GM23338 (cell line): ENCODE results near the gene NXF1. TPM values are rescaled to one million over a fixed set of nuclear protein-coding genes. Genes with fewer than 3 reads are reported as not detected.

Experiments
- ATAC-seq: fragments of 200-7000 bp; cut with Tn5 transposase; 3 replicates; pipeline ENCODE4 v1.9.1; 2020
- DNase-seq: peaks from one replicate; pipeline ENCODE4 v3.0.0-alpha.2; 2015; ENCODE audit warnings: low spot score
- H2AFZ ChIP-seq: fragments of 200-600 bp; sonication (generic); 2 replicates; pipeline ENCODE4 v1.8.0; 2016; ENCODE audit warnings: antibody characterized with exemption, mild to moderate bottlenecking, moderate library complexity
- H3F3A ChIP-seq: fragments of 200-600 bp; sonication (generic); replicated peaks from 2 replicates; pipeline ENCODE4 v1.8.0; 2017; ENCODE audit warnings: antibody characterized with exemption, mixed run types, low read depth
- H3K27ac ChIP-seq: fragments of 200-600 bp; sonication (generic); 2 replicates; pipeline ENCODE4 v1.6.1; 2016; ENCODE audit warnings: low read depth
- H3K27me3 ChIP-seq: fragments of 200-600 bp; sonication (generic); 2 replicates; pipeline ENCODE4 v1.8.0; 2016; ENCODE audit warnings: mild to moderate bottlenecking, mixed run types, moderate library complexity; ENCODE audit not compliant: insufficient read depth
- H3K36me3 ChIP-seq: fragments of 200-600 bp; sonication (generic); 2 replicates; pipeline ENCODE4 v1.8.0; 2016; ENCODE audit warnings: mild to moderate bottlenecking; ENCODE audit not compliant: insufficient read depth
- H3K4me1 ChIP-seq: fragments of 200-600 bp; sonication (generic); 2 replicates; pipeline ENCODE4 v1.8.0; 2016; ENCODE audit warnings: mild to moderate bottlenecking, moderate library complexity; ENCODE audit not compliant: insufficient read depth
- H3K4me2 ChIP-seq: fragments of 200-600 bp; sonication (generic); 2 replicates; pipeline ENCODE4 v1.7.1; 2017; ENCODE audit warnings: mixed run types
- H3K4me3 ChIP-seq: fragments of 200-600 bp; sonication (generic); 2 replicates; pipeline ENCODE4 v1.6.1; 2016; ENCODE audit warnings: mixed run types
- H3K79me2 ChIP-seq: fragments of 200-600 bp; sonication (generic); replicated peaks from 2 replicates; pipeline ENCODE4 v1.8.0; 2017; ENCODE audit warnings: mild to moderate bottlenecking; ENCODE audit not compliant: insufficient read depth
- H3K9me2 ChIP-seq: fragments of 200-600 bp; sonication (generic); 2 replicates; pipeline ENCODE4 v1.8.0; 2017; ENCODE audit not compliant: insufficient read depth
- H4K20me1 ChIP-seq: fragments of 200-600 bp; sonication (generic); replicated peaks from 2 replicates; pipeline ENCODE4 v1.8.0; 2017; ENCODE audit warnings: mild to moderate bottlenecking; ENCODE audit not compliant: insufficient read depth
- H3K27ac Mint-ChIP-seq: 2 replicates; pipeline ENCODE4 v1.8.0; 2020; ENCODE audit warnings: inconsistent platforms, mild to moderate bottlenecking, moderate library complexity, mixed read lengths
- H3K27me3 Mint-ChIP-seq: 3 replicates; pipeline ENCODE4 v1.8.0; 2022; ENCODE audit warnings: low read depth, mild to moderate bottlenecking, moderate library complexity, mixed read lengths, inconsistent platforms; ENCODE audit not compliant: insufficient read depth, poor library complexity
- H3K36me3 Mint-ChIP-seq: 3 replicates; pipeline ENCODE4 v1.8.0; 2021; ENCODE audit warnings: low read depth, mild to moderate bottlenecking, inconsistent platforms, moderate library complexity, mixed read lengths
- H3K4me1 Mint-ChIP-seq: 3 replicates; pipeline ENCODE4 v1.8.0; 2020; ENCODE audit warnings: mild to moderate bottlenecking, inconsistent platforms, mixed read lengths
- H3K4me3 Mint-ChIP-seq: 3 replicates; pipeline ENCODE4 v1.8.0; 2021; ENCODE audit warnings: moderate library complexity, mild to moderate bottlenecking, inconsistent platforms, mixed read lengths
- H3K9me3 Mint-ChIP-seq: 3 replicates; pipeline ENCODE4 v1.8.0; 2020; ENCODE audit warnings: moderate library complexity, mild to moderate bottlenecking, inconsistent platforms, mixed read lengths
- CREB1 ChIP-seq: fragments of 250-450 bp; sonication (Bioruptor Pico); IDR thresholded peaks from 2 replicates; pipeline ENCODE4 v1.5.0; 2020; ENCODE audit warnings: low read depth, mild to moderate bottlenecking, moderate library complexity
- EZH2phosphoT487 ChIP-seq: fragments of 200-600 bp; sonication (generic); IDR thresholded peaks from one replicate; pipeline ENCODE4 v1.8.1; 2018; ENCODE audit warnings: antibody characterized with exemption; ENCODE audit not compliant: unreplicated experiment
- JUNB ChIP-seq: IDR thresholded peaks from one replicate; pipeline ENCODE4 v1.6.1; 2016; ENCODE audit warnings: antibody characterized with exemption; ENCODE audit not compliant: unreplicated experiment
- POLR2AphosphoS5 ChIP-seq: IDR thresholded peaks from 2 replicates; pipeline ENCODE4 v1.6.1; 2016; ENCODE audit warnings: antibody characterized with exemption, low read depth
- STAT1 ChIP-seq: IDR thresholded peaks from one replicate; pipeline ENCODE4 v1.6.1; 2016; ENCODE audit warnings: antibody characterized with exemption; ENCODE audit not compliant: unreplicated experiment
- ZNF331 ChIP-seq: fragments of 250-450 bp; sonication (Bioruptor Pico); IDR thresholded peaks from 2 replicates; pipeline ENCODE4 v1.5.0; 2020; ENCODE audit warnings: low read depth, mild to moderate bottlenecking, moderate library complexity
- long read RNA-seq: library from polyadenylated mRNA; unstranded; transcript quantifications from one replicate; pipeline ENCODE4 v2.0.0, GENCODE V29; 2020; ENCODE audit not compliant: unreplicated experiment
- polyA plus RNA-seq: library from polyadenylated mRNA; unstranded; fragments of >200 nt; fragmentation: Nextera tagmentation; extraction: Ambion mirVana; gene quantifications from 2 replicates; pipeline ENCODE4 v1.2.1, GENCODE V29; 2016
- total RNA-seq: library from RNA; depleted of rRNA; stranded (reverse); fragments of >200 nt; shearing (Covaris generic); gene quantifications from 2 replicates; pipeline ENCODE4 v1.2.3, GENCODE V29; 2014; rRNA removed
- TF ChIP-seq, protein P1 (sequence below), 2 experiments: fragments of 200-600 bp in 1 of 2; sonication (generic) in 1 of 2; conservative IDR thresholded peaks; 2 replicates each; pipeline versions ENCODE4 v1.5.1 to v1.6.1; 2016 to 2017; ENCODE audit warnings: antibody characterized with exemption in 2 of 2, low read depth in 2 of 2, mild to moderate bottlenecking in 2 of 2, moderate library complexity in 1 of 2
- TF ChIP-seq, protein P2 (sequence below): IDR thresholded peaks from 2 replicates; pipeline ENCODE4 v1.6.1; 2016; ENCODE audit warnings: antibody characterized with exemption
- TF ChIP-seq, protein P3 (sequence below): IDR thresholded peaks from one replicate; pipeline ENCODE4 v1.6.1; 2018; ENCODE audit warnings: antibody characterized with exemption; ENCODE audit not compliant: unreplicated experiment

Gene NXF1
- total RNA-seq (31.8 and 33.8 TPM in 2 replicates), polyA plus RNA-seq (31.1 and 31.7 TPM in 2 replicates)
- long read RNA-seq, transcript NXF1-201 (21 exons, 2,346 nt), result major isoform, 15 of 21 reads
- long read RNA-seq, partial matches to known transcripts, result 5 of 21 reads
- long read RNA-seq, other reads (novel, unspliced or antisense), result 1 of 21 reads

DNA sequence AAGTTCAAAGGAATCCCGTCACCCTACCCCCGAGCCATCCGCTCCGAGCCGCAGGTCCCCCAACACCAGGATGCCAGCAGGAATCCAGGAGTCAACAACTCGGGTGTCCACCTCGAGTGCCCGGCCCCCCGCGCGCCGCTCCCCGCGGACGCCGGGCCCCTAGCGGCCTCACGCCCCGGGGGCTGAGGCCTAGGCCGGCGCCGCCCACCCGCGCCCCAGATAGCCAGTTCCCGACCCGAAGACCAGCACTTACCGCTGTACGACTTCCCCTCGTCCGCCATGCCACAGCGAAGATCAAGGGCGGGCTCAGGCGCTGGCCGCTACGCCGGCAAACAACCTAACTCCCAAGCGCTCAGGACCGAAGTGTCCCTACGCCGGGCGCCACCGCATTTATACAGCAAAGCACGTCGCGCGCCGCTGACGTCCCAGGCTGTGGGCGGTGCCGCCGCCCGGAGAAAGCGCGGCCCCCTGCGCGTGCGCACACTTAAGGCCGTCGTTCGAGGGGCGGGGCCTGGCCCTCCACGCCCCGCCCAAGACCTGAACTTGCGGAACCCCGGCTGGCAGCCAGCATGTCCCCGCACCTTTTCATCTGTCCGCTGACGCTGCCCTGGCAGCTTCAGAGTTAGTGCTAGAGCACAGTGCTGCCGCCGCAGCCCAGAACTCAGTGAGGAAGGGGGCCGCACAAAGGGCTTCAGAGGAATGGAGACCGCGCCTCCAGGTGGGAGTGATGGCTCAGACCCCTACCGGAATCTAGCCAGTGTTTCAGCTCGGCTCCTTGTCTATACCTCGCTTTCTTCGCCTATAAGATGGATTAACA is at the start of gene NXF1:
TSS of gene NXF1 (minus strand) at position 365 of the 817 bp plus-strand sequence. CDS start at position 281, 84 bp downstream.
- peak within 1 kb of the TSS; percentile 97 for H3K4me3 Mint-ChIP-seq
- H3F3A ChIP-seq, result peaks cover 12% of the 10 kb centered on the region
- H3K4me1 Mint-ChIP-seq, result peaks cover 18% of the 10 kb centered on the region
- peak within 1 kb of the TSS; percentile 92 for H3K27ac ChIP-seq
- no peaks in the 10 kb centered on the region for H3K27me3 ChIP-seq
- H3K36me3 ChIP-seq, result peaks cover 27% of the 10 kb centered on the region; the same call in 1 of the 2 replicates
- ATAC-seq (peak; percentile 93), DNase-seq (peak; percentile 96)
- TF ChIP-seq, protein P1, sequence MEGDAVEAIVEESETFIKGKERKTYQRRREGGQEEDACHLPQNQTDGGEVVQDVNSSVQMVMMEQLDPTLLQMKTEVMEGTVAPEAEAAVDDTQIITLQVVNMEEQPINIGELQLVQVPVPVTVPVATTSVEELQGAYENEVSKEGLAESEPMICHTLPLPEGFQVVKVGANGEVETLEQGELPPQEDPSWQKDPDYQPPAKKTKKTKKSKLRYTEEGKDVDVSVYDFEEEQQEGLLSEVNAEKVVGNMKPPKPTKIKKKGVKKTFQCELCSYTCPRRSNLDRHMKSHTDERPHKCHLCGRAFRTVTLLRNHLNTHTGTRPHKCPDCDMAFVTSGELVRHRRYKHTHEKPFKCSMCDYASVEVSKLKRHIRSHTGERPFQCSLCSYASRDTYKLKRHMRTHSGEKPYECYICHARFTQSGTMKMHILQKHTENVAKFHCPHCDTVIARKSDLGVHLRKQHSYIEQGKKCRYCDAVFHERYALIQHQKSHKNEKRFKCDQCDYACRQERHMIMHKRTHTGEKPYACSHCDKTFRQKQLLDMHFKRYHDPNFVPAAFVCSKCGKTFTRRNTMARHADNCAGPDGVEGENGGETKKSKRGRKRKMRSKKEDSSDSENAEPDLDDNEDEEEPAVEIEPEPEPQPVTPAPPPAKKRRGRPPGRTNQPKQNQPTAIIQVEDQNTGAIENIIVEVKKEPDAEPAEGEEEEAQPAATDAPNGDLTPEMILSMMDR (conservative IDR thresholded peaks at IDR 0.05; ENCODE audit: low read depth in 2 of 2), result 0 out of 4 replicates have a peak, but pooled peaks of 1 of the 2 experiments have one; percentile 9
- TF ChIP-seq, protein P2, sequence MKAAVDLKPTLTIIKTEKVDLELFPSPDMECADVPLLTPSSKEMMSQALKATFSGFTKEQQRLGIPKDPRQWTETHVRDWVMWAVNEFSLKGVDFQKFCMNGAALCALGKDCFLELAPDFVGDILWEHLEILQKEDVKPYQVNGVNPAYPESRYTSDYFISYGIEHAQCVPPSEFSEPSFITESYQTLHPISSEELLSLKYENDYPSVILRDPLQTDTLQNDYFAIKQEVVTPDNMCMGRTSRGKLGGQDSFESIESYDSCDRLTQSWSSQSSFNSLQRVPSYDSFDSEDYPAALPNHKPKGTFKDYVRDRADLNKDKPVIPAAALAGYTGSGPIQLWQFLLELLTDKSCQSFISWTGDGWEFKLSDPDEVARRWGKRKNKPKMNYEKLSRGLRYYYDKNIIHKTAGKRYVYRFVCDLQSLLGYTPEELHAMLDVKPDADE, result peak; percentile 64; the same call in 1 of the 2 replicates
- TF ChIP-seq CREB1 (CRISPR knock-in tag), result peak; percentile 98
- no peak for TF ChIP-seq ZNF331
- TF ChIP-seq POLR2AphosphoS5, result peak; percentile 100
- H3K79me2 ChIP-seq, result peaks cover 27% of the 10 kb centered on the region
- H3K27ac Mint-ChIP-seq, result peak within 1 kb of the TSS; percentile 97
- H3K4me1 ChIP-seq, result peaks cover 14% of the 10 kb centered on the region; the same call in 1 of the 2 replicates
- H3K9me2 ChIP-seq, result no peaks in the 10 kb centered on the region
- peaks cover 32% of the 10 kb centered on the region for H3K36me3 Mint-ChIP-seq
- peaks cover 10% of the 10 kb centered on the region for H4K20me1 ChIP-seq
- peak within 1 kb of the TSS; percentile 73 for H3K4me3 ChIP-seq
- H2AFZ ChIP-seq, result peak within 1 kb of the TSS; percentile 98
- no peaks in the 10 kb centered on the region for H3K9me3 Mint-ChIP-seq
- peaks cover 7% of the 10 kb centered on the region for H3K27me3 Mint-ChIP-seq
- H3K4me2 ChIP-seq, result peak within 1 kb of the TSS; percentile 94

DNA sequence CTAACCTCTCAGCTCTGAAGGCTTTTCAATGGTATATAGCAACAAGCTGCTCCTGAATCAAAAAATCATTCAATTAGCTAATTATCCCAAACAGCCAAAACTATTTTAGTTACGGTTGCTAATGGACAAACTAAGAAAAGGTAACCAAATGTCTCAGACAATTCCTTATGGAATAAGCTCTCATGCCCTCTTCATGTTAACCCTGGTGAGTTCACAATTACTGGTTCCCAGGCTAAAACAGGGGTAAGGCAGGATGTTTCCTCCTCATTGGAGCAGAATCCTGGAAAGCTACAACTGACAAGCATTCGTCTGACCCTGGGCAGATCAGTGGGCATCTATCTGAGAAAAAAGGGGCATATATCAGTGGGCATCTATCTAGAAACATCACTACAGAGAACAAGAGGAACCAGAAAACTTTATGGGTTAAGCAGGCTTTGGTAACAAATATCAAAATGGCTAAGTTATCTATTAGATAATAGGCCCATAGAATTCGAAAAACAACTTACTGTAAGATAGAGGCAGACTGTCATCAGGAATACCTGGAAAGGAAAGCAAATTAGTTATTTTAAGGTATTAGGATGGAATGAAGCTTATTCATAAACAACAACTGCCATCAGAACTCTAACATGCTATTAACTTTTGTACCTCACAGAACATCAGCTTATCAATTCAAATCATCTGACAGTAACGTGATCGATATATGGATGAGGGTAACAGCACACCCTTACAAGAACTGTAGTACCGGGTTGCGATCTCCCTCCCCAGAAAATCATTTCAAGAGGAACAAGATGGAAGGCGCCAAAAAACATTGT is 49.0 kb upstream of the NXF1 start:
- peaks cover 19% of the 10 kb centered on the region for H3K9me3 Mint-ChIP-seq
- peaks cover 82% of the 10 kb centered on the region for H3K36me3 Mint-ChIP-seq
- peaks cover 37% of the 10 kb centered on the region; the same call in 2 of the 3 replicates for H3K4me1 Mint-ChIP-seq
- no peak for TF ChIP-seq EZH2phosphoT487
- TF ChIP-seq STAT1, result no peak
- TF ChIP-seq CREB1 (CRISPR knock-in tag), result no peak
- TF ChIP-seq ZNF331, result no peak
- TF ChIP-seq, protein P3, sequence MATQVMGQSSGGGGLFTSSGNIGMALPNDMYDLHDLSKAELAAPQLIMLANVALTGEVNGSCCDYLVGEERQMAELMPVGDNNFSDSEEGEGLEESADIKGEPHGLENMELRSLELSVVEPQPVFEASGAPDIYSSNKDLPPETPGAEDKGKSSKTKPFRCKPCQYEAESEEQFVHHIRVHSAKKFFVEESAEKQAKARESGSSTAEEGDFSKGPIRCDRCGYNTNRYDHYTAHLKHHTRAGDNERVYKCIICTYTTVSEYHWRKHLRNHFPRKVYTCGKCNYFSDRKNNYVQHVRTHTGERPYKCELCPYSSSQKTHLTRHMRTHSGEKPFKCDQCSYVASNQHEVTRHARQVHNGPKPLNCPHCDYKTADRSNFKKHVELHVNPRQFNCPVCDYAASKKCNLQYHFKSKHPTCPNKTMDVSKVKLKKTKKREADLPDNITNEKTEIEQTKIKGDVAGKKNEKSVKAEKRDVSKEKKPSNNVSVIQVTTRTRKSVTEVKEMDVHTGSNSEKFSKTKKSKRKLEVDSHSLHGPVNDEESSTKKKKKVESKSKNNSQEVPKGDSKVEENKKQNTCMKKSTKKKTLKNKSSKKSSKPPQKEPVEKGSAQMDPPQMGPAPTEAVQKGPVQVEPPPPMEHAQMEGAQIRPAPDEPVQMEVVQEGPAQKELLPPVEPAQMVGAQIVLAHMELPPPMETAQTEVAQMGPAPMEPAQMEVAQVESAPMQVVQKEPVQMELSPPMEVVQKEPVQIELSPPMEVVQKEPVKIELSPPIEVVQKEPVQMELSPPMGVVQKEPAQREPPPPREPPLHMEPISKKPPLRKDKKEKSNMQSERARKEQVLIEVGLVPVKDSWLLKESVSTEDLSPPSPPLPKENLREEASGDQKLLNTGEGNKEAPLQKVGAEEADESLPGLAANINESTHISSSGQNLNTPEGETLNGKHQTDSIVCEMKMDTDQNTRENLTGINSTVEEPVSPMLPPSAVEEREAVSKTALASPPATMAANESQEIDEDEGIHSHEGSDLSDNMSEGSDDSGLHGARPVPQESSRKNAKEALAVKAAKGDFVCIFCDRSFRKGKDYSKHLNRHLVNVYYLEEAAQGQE, result no peak
- TF ChIP-seq JUNB, result no peak

More for the DNA sequence above, 49.0 kb upstream of the NXF1 start:
- ATAC-seq (no peak), DNase-seq (no peak)
- Histone ChIP-seq H3K27ac (peak overlapping the region; percentile 97), H3K79me2 (peaks cover 67% of the 10 kb centered on the region), H3K36me3 (peaks cover 36% of the 10 kb centered on the region), H3F3A (peaks cover 69% of the 10 kb centered on the region), H4K20me1 (peaks cover 30% of the 10 kb centered on the region), H2AFZ (no peak overlapping the region), H3K4me3 (peak overlapping the region; percentile 100), H3K9me2 (no peaks in the 10 kb centered on the region), H3K27me3 (no peaks in the 10 kb centered on the region), H3K4me2 (peak overlapping the region; percentile 100), H3K4me1 (peaks cover 41% of the 10 kb centered on the region)
- Mint-ChIP-seq H3K27me3 (peaks cover 71% of the 10 kb centered on the region), H3K4me3 (peak overlapping the region; percentile 98), H3K27ac (peak overlapping the region; percentile 100)
